ENCODE data around the gene KNCN.

- TF ChIP-seq CTCF (IDR thresholded peaks at IDR 0.05) (no peak), POLR2A (IDR thresholded peaks at IDR 0.05) (no peak)
Measured at GRCh38 chr1:46550751-46551231, 656 bp downstream of the KNCN start.
